ENCODE data around the gene RSPH1. TPM values are rescaled to one million over a fixed set of nuclear protein-coding genes. Genes with fewer than 3 reads are reported as not detected.

The RSPH1 gene
- polyA plus RNA-seq, 4 donors: 10.5 to 15.5 (median 12.8) TPM

DNA sequence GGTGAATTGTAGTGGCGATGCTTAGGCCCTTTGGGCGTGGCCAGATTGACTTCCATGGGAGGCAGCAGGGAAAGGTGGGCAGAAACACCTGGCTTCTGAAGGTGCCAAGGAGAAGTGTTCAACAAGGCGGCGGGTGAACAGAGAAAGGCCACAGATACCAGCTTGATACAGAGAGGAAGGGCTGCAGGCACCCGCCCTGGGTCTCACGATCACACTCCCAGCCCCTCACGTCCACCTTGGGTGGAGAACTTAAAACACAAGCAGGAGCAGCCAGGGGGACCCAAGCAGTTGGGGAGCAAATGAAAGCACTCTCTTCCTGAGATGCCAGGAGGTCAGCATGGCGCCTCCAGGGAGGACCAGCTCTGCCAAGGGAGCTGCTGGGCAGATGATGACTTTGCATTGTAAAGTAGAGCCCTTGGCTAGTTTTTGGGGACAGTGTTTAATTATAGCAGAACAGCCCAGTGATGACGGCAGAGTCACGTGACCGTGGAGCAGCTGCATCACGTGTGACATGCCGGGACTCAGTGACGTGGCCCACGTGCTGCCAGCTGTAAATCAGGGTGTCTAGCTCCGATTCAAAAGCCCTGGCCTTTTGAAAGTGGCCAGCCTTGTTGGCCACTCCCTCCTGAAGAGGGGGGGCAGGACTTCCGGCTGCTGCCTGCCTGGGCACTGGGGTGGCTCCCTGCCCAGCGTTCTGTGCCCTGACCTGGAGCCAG, 36.6 kb upstream of the RSPH1 start:
- no peak for DNase-seq (ENCODE audit: low read depth in 4 of 4, low spot score in 2 of 4)

- DNase-seq (ENCODE audit: low read depth in 4 of 4, low spot score in 2 of 4): no peak
Measured at GRCh38 chr21:42531771-42532170, 35.7 kb upstream of the RSPH1 start.

GRCh38 chr21:42530167-42530518, 34.1 kb upstream of the RSPH1 start:
- DNase-seq (ENCODE audit: low read depth in 4 of 4, low spot score in 2 of 4): no peak

GRCh38 chr21:42527489-42528158, 31.6 kb upstream of the RSPH1 start:
- no peak for DNase-seq (ENCODE audit: low read depth in 4 of 4, low spot score in 2 of 4)

GRCh38 chr21:42527127-42527488, 31.1 kb upstream of the RSPH1 start:
- DNase-seq (ENCODE audit: low read depth in 4 of 4, low spot score in 2 of 4): no peak

GRCh38 chr21:42526379-42526727, 30.3 kb upstream of the RSPH1 start:
- no peak for DNase-seq (ENCODE audit: low read depth in 4 of 4, low spot score in 2 of 4)

GRCh38 chr21:42525676-42526378, 29.8 kb upstream of the RSPH1 start:
- DNase-seq (ENCODE audit: low read depth in 4 of 4, low spot score in 2 of 4): no peak

DNA sequence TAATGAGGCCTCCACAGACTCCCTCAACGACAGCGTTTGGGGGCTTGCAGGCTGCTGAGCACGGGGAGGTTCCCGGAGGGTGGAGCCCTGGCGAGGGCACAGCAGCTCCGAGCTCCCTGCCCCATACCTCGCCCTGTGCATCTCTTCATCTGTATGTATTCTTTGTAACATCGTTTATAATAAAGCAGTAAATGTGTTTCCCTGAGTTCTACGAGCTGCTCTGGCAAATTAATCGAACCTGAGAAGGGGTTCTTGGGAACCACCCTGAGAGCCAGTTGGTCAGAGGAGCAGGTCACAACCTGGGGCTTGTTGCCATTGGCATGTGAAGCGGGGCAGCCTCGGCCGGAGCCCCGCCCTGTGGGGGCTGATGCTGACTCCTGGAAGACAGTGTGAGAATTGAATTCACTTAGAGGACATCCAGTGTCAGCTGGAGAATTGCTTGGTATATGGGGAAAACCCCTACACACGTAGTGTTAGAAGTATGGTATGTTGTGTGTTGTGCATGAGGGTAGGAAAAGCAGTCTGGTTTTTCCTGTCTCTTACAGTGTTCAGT, 29.1 kb upstream of the RSPH1 start:
- DNase-seq (ENCODE audit: low read depth in 4 of 4, low spot score in 2 of 4): no peak

GRCh38 chr21:42524341-42525028, 28.5 kb upstream of the RSPH1 start:
- DNase-seq (ENCODE audit: low read depth in 4 of 4, low spot score in 2 of 4): no peak

- no peak for DNase-seq (ENCODE audit: low read depth in 4 of 4, low spot score in 2 of 4)
Measured at GRCh38 chr21:42523941-42524340, 27.9 kb upstream of the RSPH1 start.

- no peak for DNase-seq (ENCODE audit: low read depth in 4 of 4, low spot score in 2 of 4)
Measured at GRCh38 chr21:42523211-42523610, 27.2 kb upstream of the RSPH1 start.

GRCh38 chr21:42522771-42523170, 26.7 kb upstream of the RSPH1 start:
- no peak for DNase-seq (ENCODE audit: low read depth in 4 of 4, low spot score in 2 of 4)

DNA sequence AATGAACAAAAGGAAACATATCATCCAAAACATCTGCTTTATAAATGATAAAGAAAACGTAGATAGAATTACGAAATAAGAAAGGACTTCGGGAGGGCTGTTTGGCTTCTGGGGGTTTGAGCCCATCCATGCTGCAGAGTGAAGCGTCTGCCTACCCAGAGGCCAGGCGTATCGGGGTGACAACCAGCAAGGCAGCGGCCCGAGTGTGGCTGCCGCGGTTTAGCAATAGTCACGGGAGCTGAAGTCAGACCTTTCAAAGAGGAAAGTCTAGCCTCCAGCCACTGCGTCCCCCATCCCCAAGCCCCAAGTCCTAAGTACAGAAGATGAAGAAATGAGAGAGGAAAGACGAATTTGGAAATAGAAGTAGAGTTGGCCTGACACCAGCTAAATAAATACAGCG, 26.2 kb upstream of the RSPH1 start:
- DNase-seq (ENCODE audit: low read depth in 4 of 4, low spot score in 2 of 4): no peak

DNA sequence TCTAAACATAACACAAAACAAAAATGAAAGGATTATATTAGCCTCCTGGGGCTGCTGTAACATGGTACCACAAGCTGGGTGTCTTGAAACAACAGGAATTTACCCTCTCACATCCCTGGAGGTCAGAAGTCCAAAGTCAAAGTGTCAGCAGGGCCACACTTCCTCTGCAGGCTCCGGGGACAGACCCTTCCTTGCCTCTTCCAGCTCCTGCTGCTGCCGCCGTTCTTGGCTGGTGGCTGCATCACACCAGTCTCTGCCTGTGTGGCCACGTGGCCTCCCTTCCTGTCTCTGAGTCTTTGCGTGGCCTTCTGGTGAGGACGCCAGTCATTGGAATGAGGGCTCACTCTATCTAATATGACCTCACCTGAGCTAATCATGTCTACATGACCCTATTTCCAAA, 25.8 kb upstream of the RSPH1 start:
- DNase-seq (ENCODE audit: low read depth in 4 of 4, low spot score in 2 of 4): no peak

- DNase-seq (ENCODE audit: low read depth in 4 of 4, low spot score in 2 of 4): no peak
Measured at GRCh38 chr21:42521384-42521783, 25.4 kb upstream of the RSPH1 start.

GRCh38 chr21:42520628-42521253, 24.7 kb upstream of the RSPH1 start:
- no peak for DNase-seq (ENCODE audit: low read depth in 4 of 4, low spot score in 2 of 4)

- DNase-seq (ENCODE audit: low read depth in 4 of 4, low spot score in 2 of 4): no peak
Measured at GRCh38 chr21:42518626-42519025, 22.6 kb upstream of the RSPH1 start.

DNA sequence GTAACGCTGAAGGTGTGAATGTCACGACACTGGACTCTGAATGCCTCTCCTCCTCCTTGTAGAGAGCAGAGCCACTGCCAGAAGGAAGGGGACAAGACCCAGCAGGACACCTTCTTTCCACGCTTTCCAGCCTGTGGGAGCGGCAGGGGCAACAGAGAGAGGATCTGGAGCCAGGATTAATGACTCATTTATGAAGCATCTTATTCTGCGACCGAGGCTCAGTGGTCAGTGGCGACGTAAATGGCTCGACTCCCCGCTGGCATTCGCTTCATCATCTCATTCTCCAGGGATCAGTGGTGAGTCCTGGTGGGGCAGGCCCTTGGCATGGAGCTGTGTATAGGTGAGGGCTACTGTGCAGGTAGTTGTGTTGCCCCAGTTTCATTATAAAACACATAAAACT, 22.2 kb upstream of the RSPH1 start:
- no peak for DNase-seq (ENCODE audit: low read depth in 4 of 4, low spot score in 2 of 4)

- DNase-seq (ENCODE audit: low read depth in 4 of 4, low spot score in 2 of 4): no peak
Measured at GRCh38 chr21:42515708-42516502, 19.9 kb upstream of the RSPH1 start.

DNA sequence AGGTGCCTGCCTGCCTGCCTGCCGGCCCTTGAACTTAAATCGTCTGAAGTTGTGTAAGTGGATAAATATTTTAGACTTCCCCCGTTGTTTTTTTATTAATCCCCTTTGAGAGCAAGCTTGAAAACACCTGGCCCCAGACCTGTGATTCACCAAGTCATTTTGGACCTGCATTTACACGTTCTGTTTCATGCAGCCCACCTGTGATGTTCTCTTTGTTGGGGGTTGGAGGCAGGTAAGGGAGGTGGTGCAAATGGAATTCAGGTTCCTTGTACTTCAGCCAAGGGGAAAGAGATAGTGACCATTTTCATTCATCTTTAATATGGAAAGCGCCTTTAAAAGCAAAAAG, 18.8 kb upstream of the RSPH1 start:
- DNase-seq (ENCODE audit: low read depth in 4 of 4, low spot score in 2 of 4): no peak
